Fibroblast of lung (primary cell): Measurements from ENCODE around the gene DNAH6. TPM values are rescaled to one million over a fixed set of nuclear protein-coding genes. Genes with fewer than 3 reads are reported as not detected.

Experiments
- DNase-seq, 2 donors: peaks; one replicate each; pipeline versions ENCODE4 v3.0.0 to v3.0.0-alpha.2; 2010; ENCODE audit warnings: low read depth in 2 of 2
- H2AFZ ChIP-seq: 2 replicates; pipeline ENCODE4 v1.5.1; 2012; ENCODE audit warnings: low read length, control low read depth, inconsistent platforms
- H3K27ac ChIP-seq: 2 replicates; pipeline ENCODE4 v1.5.1; 2011; ENCODE audit warnings: low read length, control low read depth; ENCODE audit not compliant: insufficient read depth
- H3K27me3 ChIP-seq: 2 replicates; pipeline ENCODE4 v1.5.1; 2011; ENCODE audit warnings: mild to moderate bottlenecking, low read length; ENCODE audit not compliant: control insufficient read depth, insufficient read depth
- H3K36me3 ChIP-seq: 2 replicates; pipeline ENCODE4 v1.5.1; 2011; ENCODE audit warnings: low read length; ENCODE audit not compliant: control insufficient read depth, insufficient read depth
- H3K4me1 ChIP-seq: 2 replicates; pipeline ENCODE4 v1.5.1; 2011; ENCODE audit warnings: low read length; ENCODE audit not compliant: control insufficient read depth, insufficient read depth; ENCODE audit errors: extremely low read depth
- H3K4me2 ChIP-seq: 2 replicates; pipeline ENCODE4 v1.5.1; 2011; ENCODE audit warnings: low read length, control low read depth; ENCODE audit not compliant: insufficient read depth; ENCODE audit errors: extremely low read depth
- H3K4me3 ChIP-seq, 4 experiments: fragments of 200-600 bp in 1 of 4; sonication (generic) in 1 of 4; replicated peaks in 1 of 4; 2 replicates each; pipeline ENCODE4 v1.5.1; 2011 to 2016; ENCODE audit warnings: low read length in 4 of 4, low read depth in 3 of 4, mild to moderate bottlenecking in 3 of 4, control low read depth in 2 of 4, inconsistent platforms in 1 of 4, mixed read lengths in 1 of 4; ENCODE audit not compliant: insufficient read depth in 1 of 4; ENCODE audit errors: control extremely low read depth in 1 of 4
- H3K79me2 ChIP-seq: 2 replicates; pipeline ENCODE4 v1.5.1; 2012; ENCODE audit warnings: mild to moderate bottlenecking, low read length, inconsistent platforms; ENCODE audit not compliant: control insufficient read depth, insufficient read depth
- H3K9ac ChIP-seq: 2 replicates; pipeline ENCODE4 v1.5.1; 2011; ENCODE audit warnings: mild to moderate bottlenecking, low read length, control low read depth; ENCODE audit not compliant: insufficient read depth
- H3K9me3 ChIP-seq: 2 replicates; pipeline ENCODE4 v1.5.1; 2012; ENCODE audit warnings: low read depth, low read length; ENCODE audit not compliant: control insufficient read depth, insufficient read depth
- H4K20me1 ChIP-seq: 2 replicates; pipeline ENCODE4 v1.5.1; 2011; ENCODE audit warnings: low read length; ENCODE audit not compliant: control insufficient read depth, insufficient read depth; ENCODE audit errors: extremely low read depth
- EZH2 ChIP-seq: IDR thresholded peaks from 2 replicates; pipeline ENCODE4 v1.5.1; 2012; ENCODE audit warnings: low read length, control low read depth, mild to moderate bottlenecking; ENCODE audit errors: missing control alignments
- polyA plus RNA-seq, 2 donors: library from polyadenylated mRNA; depleted of rRNA in 1 of 2; stranded (reverse) in 1 of 2; unstranded in 1 of 2; fragments of >200 nt; gene quantifications; 2 replicates each; pipeline ENCODE4 v1.2.1, GENCODE V29; 2011 to 2012; ENCODE audit warnings: missing spikeins in 1 of 2
- total RNA-seq: library from RNA; depleted of rRNA; stranded (reverse); fragments of >200 nt; gene quantifications from 2 replicates; pipeline ENCODE4 v1.2.1, GENCODE V29; 2014
- TF ChIP-seq, protein P1 (sequence below), 2 donors: IDR thresholded peaks in 1 of 2; conservative IDR thresholded peaks in 1 of 2; 1 replicate in 1 of 2; 2 replicates in 1 of 2; pipeline ENCODE4 v1.5.1; 2011 to 2012; ENCODE audit warnings: low read length in 2 of 2, control low read depth in 1 of 2, inconsistent platforms in 1 of 2, low read depth in 1 of 2, mild to moderate bottlenecking in 1 of 2

The DNAH6 gene
- total and polyA plus RNA-seq, 2 donors (not counting 1 experiment from before 2014, with no cell fraction given): under 0.01 to 0.01 TPM

DNA sequence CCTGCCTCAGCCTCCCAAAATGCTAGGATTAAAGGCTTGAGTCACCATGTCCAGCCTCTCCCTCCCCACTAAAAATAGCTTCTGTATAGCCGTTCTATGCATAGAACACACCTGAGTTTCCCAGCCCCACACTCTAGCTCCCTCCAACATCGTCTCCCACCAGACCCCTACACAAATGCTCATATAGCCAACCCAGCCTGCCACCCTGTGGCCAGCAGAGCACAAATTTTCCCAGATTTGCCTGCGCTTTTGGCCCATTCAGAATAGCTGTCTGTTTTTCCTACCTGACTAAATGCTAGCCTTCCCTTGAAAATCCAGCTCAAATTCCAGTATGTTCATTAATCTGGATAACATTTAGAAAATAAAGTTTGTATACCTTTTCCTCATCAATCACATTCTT, 341.8 kb downstream of the DNAH6 start:
- no peak overlapping the region for H2AFZ ChIP-seq
- no peak overlapping the region for H3K4me2 ChIP-seq
- TF ChIP-seq, protein P1, sequence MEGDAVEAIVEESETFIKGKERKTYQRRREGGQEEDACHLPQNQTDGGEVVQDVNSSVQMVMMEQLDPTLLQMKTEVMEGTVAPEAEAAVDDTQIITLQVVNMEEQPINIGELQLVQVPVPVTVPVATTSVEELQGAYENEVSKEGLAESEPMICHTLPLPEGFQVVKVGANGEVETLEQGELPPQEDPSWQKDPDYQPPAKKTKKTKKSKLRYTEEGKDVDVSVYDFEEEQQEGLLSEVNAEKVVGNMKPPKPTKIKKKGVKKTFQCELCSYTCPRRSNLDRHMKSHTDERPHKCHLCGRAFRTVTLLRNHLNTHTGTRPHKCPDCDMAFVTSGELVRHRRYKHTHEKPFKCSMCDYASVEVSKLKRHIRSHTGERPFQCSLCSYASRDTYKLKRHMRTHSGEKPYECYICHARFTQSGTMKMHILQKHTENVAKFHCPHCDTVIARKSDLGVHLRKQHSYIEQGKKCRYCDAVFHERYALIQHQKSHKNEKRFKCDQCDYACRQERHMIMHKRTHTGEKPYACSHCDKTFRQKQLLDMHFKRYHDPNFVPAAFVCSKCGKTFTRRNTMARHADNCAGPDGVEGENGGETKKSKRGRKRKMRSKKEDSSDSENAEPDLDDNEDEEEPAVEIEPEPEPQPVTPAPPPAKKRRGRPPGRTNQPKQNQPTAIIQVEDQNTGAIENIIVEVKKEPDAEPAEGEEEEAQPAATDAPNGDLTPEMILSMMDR (conservative IDR thresholded peaks at IDR 0.05 in 1 of 2, IDR thresholded peaks at IDR 0.05 in 1 of 2; ENCODE audit: low read depth in 1 of 2, low read length in 2 of 2): peak; percentile 19 to 35
- TF ChIP-seq EZH2: no peak
- H3K4me3 ChIP-seq: no peak overlapping the region
- no peaks in the 10 kb centered on the region for H4K20me1 ChIP-seq
- DNase-seq: no peak
- no peaks in the 10 kb centered on the region for H3K9me3 ChIP-seq
- H3K27me3 ChIP-seq: no peaks in the 10 kb centered on the region
- H3K9ac ChIP-seq: no peak overlapping the region
- H3K79me2 ChIP-seq: no peaks in the 10 kb centered on the region
- H3K36me3 ChIP-seq: no peaks in the 10 kb centered on the region
- H3K4me1 ChIP-seq: no peaks in the 10 kb centered on the region
- H3K27ac ChIP-seq: no peak overlapping the region

DNA sequence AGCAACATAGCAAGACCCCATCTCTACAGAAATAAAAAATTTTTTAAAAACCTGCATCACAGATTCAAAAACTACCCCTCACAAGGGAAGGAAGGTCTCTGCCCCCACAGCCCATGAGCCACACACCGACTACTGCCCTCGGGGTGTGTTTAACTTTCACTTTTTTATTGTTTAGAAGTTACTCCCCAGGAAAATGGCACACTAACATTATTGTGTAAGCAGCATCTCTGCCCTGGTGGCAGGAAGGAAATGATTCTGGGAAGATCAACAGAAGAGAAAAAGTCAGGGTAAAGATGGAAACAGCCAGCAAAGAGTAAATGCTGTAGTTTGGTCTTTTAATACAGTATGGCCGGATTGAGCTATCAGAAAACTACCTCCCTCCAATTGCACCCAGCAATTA, 342.6 kb downstream of the DNAH6 start:
- Histone ChIP-seq H3K79me2 (no peaks in the 10 kb centered on the region), H3K4me3 (no peak overlapping the region), H3K9ac (no peak overlapping the region), H3K27ac (no peak overlapping the region), H2AFZ (no peak overlapping the region), H3K9me3 (no peaks in the 10 kb centered on the region), H3K27me3 (no peaks in the 10 kb centered on the region), H3K4me2 (no peak overlapping the region), H3K36me3 (no peaks in the 10 kb centered on the region), H3K4me1 (no peaks in the 10 kb centered on the region), H4K20me1 (no peaks in the 10 kb centered on the region)
- no peak for TF ChIP-seq EZH2
- TF ChIP-seq, protein P1 (conservative IDR thresholded peaks at IDR 0.05 in 1 of 2, IDR thresholded peaks at IDR 0.05 in 1 of 2; ENCODE audit: low read depth in 1 of 2, low read length in 2 of 2): no peak
- DNase-seq: no peak

DNA sequence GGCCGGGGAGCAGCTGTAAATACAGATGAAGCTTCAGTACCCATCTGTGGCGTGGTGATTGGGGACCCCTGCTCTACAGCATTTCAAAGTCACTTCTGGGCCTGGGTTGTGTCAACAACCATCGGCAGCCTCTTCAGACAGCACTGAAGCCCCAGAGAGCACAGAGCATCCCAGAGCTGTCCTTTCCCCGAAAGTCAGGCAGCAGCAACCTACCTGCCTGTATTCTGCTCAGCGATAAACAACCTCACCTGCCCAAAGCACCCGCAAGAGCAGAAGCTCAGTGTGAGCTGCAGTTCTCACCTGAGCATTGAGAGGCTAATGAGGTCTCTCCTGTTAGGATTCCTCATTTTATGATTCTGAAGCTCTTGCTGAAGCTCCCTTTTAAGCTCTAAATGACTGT, 345.2 kb downstream of the DNAH6 start:
- Histone ChIP-seq H2AFZ (no peak overlapping the region), H3K9me3 (no peaks in the 10 kb centered on the region), H3K4me1 (no peaks in the 10 kb centered on the region), H3K4me2 (no peak overlapping the region), H3K36me3 (no peaks in the 10 kb centered on the region), H3K79me2 (no peaks in the 10 kb centered on the region), H3K4me3 (no peak overlapping the region), H3K9ac (no peak overlapping the region), H3K27ac (no peak overlapping the region), H3K27me3 (no peaks in the 10 kb centered on the region), H4K20me1 (no peaks in the 10 kb centered on the region)
- no peak for TF ChIP-seq EZH2
- TF ChIP-seq, protein P1 (conservative IDR thresholded peaks at IDR 0.05 in 1 of 2, IDR thresholded peaks at IDR 0.05 in 1 of 2; ENCODE audit: low read depth in 1 of 2, low read length in 2 of 2): no peak
- no peak for DNase-seq
